Prostate gland (tissue), 2 donors: ENCODE measurements around the gene EZH1. TPM values are rescaled to one million over a fixed set of nuclear protein-coding genes. Genes with fewer than 3 reads are reported as not detected.

Experiments
- DNase-seq: peaks from one replicate; pipeline ENCODE4 v3.0.0-alpha.2; 2019; ENCODE audit warnings: low spot score
- H3K27ac ChIP-seq, 2 donors: fragments of 200-600 bp; sonication (generic); 2 replicates each; pipeline ENCODE4 v1.5.1; 2017 to 2019
- H3K27me3 ChIP-seq: fragments of 200-600 bp; sonication (generic); replicated peaks from 2 replicates; pipeline ENCODE4 v1.5.1; 2019; ENCODE audit not compliant: insufficient read depth
- H3K36me3 ChIP-seq, 2 donors: fragments of 200-600 bp; sonication (generic); 1 replicate in 1 of 2; 2 replicates in 1 of 2; pipeline versions ENCODE4 v1.5.1 to v1.8.1; 2017 to 2019
- H3K4me1 ChIP-seq: fragments of 200-600 bp; sonication (generic); replicated peaks from 2 replicates; pipeline ENCODE4 v1.5.1; 2019
- H3K4me3 ChIP-seq, 2 donors: fragments of 200-600 bp; sonication (generic); 2 replicates each; pipeline ENCODE4 v1.5.1; 2017 to 2019
- H3K9me3 ChIP-seq: fragments of 200-600 bp; sonication (generic); 2 replicates; pipeline ENCODE4 v1.5.1; 2017
- POLR2A ChIP-seq: fragments of 450-650 bp; IDR thresholded peaks from one replicate; pipeline ENCODE4 v1.6.1; 2016; ENCODE audit warnings: antibody characterized with exemption, mild to moderate bottlenecking
- POLR2AphosphoS5 ChIP-seq: sonication (generic); formaldehyde crosslinking; IDR thresholded peaks from one replicate; pipeline ENCODE4 v1.6.1; 2017; ENCODE audit warnings: antibody characterized with exemption
- WGBS: methylation state at CpG from one replicate; pipeline ENCODE4 v1.1.5; 2018; 5-methylcytosine and 5-hydroxymethylcytosine counted together
- intact Hi-C: fragments of 100-400 bp; cut with DNase I; formaldehyde crosslinking; loops from one replicate; pipeline ENCODE4 v1.14.2; 2022
- total RNA-seq, 2 donors: library from RNA; depleted of rRNA; stranded (reverse); fragments of >200 nt; gene quantifications; one replicate each; pipeline ENCODE4 v1.1.0, GENCODE V29; 2016
- TF ChIP-seq, protein P1 (sequence below), 4 experiments: fragments of 200-600 bp in 2 of 4; fragments of 450-650 bp in 2 of 4; sonication (generic) in 2 of 4; IDR thresholded peaks; 1 replicate in 3 of 4; 2 replicates in 1 of 4; pipeline ENCODE4 v1.5.1; 2016 to 2019; ENCODE audit warnings: antibody characterized with exemption in 4 of 4, mild to moderate bottlenecking in 2 of 4, moderate library complexity in 2 of 4

EZH1 gene
- total RNA-seq, 2 donors from 2014 or later = 28.5 to 61.2 TPM

DNA sequence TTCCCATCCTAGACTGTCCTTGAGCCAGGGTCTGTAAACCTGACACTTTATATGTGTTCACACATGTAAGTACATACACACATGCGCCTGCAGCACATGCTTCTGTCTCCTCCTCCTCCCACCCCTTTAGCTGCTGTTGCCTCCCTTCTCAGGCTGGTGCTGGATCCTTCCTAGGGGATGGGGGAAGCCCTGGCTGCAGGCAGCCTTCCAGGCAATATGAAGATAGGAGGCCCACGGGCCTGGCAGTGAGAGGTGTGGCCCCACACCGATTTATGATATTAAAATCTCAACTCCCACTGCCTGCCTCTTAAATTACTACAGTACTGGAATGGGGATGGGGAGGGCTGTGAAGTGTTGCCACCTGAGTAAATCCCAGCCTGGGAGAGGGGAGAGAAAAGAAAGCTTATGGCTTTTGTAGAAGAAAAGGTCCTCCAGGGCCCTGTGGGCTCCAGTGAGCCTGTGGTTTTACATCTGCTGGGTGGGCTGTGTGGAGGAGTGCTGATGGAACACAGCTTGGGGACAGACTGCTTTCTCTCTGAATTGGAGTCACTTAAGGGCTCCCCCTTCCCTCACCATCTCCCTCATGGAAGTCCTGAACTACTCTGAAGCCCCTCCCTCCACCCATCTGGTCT, 34.6 kb upstream of the EZH1 start:
- Histone ChIP-seq H3K4me1 (no peaks in the 10 kb centered on the region), H3K4me3 (no peak overlapping the region), H3K36me3 (peaks cover 0 to 3% of the 10 kb centered on the region in 2 donors), H3K27ac (peak overlapping the region; percentile 75 to 77), H3K27me3 (no peaks in the 10 kb centered on the region), H3K9me3 (no peaks in the 10 kb centered on the region)
- intact Hi-C loops = no loop called here
- WGBS = 41% methylated on average over 3 of the region's 3 CpGs
- TF ChIP-seq POLR2AphosphoS5 (no peak), POLR2A (no peak)
- TF ChIP-seq, protein P1, sequence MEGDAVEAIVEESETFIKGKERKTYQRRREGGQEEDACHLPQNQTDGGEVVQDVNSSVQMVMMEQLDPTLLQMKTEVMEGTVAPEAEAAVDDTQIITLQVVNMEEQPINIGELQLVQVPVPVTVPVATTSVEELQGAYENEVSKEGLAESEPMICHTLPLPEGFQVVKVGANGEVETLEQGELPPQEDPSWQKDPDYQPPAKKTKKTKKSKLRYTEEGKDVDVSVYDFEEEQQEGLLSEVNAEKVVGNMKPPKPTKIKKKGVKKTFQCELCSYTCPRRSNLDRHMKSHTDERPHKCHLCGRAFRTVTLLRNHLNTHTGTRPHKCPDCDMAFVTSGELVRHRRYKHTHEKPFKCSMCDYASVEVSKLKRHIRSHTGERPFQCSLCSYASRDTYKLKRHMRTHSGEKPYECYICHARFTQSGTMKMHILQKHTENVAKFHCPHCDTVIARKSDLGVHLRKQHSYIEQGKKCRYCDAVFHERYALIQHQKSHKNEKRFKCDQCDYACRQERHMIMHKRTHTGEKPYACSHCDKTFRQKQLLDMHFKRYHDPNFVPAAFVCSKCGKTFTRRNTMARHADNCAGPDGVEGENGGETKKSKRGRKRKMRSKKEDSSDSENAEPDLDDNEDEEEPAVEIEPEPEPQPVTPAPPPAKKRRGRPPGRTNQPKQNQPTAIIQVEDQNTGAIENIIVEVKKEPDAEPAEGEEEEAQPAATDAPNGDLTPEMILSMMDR (IDR thresholded peaks at IDR 0.05) = no peak
- DNase-seq = no peak

GRCh38 chr17:42778570-42778969, 33.7 kb upstream of the EZH1 start:
- peaks cover 0 to 3% of the 10 kb centered on the region in 2 donors for H3K36me3 ChIP-seq
- no peak for DNase-seq
- WGBS = 91% methylated on average over 5 of the region's 5 CpGs
- intact Hi-C loops = no loop called here
- H3K9me3 ChIP-seq = no peaks in the 10 kb centered on the region
- TF ChIP-seq POLR2AphosphoS5 (no peak), POLR2A (no peak)
- TF ChIP-seq, protein P1 (IDR thresholded peaks at IDR 0.05) = no peak
- peaks cover 3% of the 10 kb centered on the region for H3K4me1 ChIP-seq
- H3K27ac ChIP-seq = peak overlapping the region in 1 of 2 donors; percentile 75
- no peaks in the 10 kb centered on the region for H3K27me3 ChIP-seq
- no peak overlapping the region for H3K4me3 ChIP-seq

GRCh38 chr17:42775534-42776098, 30.8 kb upstream of the EZH1 start:
- WGBS = 64% methylated on average over 3 of the region's 3 CpGs
- Histone ChIP-seq H3K9me3 (no peaks in the 10 kb centered on the region), H3K4me3 (no peak overlapping the region), H3K36me3 (peaks cover 0 to 3% of the 10 kb centered on the region in 2 donors), H3K27me3 (no peaks in the 10 kb centered on the region), H3K4me1 (peaks cover 3% of the 10 kb centered on the region), H3K27ac (no peak overlapping the region)
- intact Hi-C loops = no loop called here
- no peak for DNase-seq
- TF ChIP-seq POLR2AphosphoS5 (no peak), POLR2A (no peak)
- TF ChIP-seq, protein P1 (IDR thresholded peaks at IDR 0.05) = no peak

DNA sequence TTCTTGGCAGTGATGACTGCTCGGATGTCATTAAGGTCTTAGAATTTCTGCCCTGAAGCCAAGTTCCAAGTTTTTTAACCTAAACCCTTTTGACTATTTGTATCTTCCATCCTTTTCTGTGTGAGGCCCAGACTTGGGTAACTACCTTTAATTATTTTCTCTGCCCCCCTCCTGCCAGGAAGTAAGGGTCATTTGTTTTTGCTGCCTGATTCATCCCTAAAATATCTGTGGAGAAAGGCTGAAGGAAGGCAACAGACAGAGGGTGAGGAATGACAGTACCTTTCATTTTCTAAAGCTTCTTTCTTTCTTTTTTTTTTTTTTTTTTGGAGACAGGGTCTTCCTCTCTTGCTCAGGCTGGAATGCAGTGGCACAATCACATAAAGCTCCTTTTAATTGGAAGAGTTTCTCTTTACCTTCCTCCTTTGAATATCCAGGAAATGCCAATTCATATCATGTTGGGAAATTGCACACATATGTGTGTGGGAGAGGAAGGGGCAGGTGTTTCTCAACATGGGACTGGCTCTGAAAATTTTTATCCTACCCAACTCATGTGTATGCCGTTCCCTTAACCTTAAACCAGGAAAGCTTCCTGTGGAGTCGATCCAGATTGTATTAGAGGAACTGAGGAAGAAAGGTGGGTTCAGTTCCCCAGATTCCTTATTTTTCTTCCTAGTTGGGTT, 29.4 kb upstream of the EZH1 start:
- no peak for DNase-seq
- WGBS = 78% methylated on average over 3 of the region's 3 CpGs
- H3K27me3 ChIP-seq = no peaks in the 10 kb centered on the region
- peak overlapping the region; percentile 76 to 77 for H3K4me3 ChIP-seq
- H3K36me3 ChIP-seq = peaks cover 0 to 3% of the 10 kb centered on the region in 2 donors
- intact Hi-C loops = no loop called here
- TF ChIP-seq POLR2A (no peak), POLR2AphosphoS5 (no peak)
- TF ChIP-seq, protein P1 (IDR thresholded peaks at IDR 0.05) = no peak
- peaks cover 3% of the 10 kb centered on the region for H3K4me1 ChIP-seq
- no peaks in the 10 kb centered on the region for H3K9me3 ChIP-seq
- peak overlapping the region in 1 of 2 donors; percentile 84 for H3K27ac ChIP-seq
